GM12892 (cell line): ENCODE data around the gene PLEKHM1.
"Not testable (repeated sequence)": the region's sequence is repeated elsewhere in the genome, so short reads cannot be mapped to it uniquely, and the experiment has no call there.

Experiments
- POLR2A ChIP-seq: IDR thresholded peaks from 2 replicates; pipeline ENCODE4 v1.6.1; 2011; ENCODE audit warnings: low read depth, low read length, control low read depth
- POLR2AphosphoS5 ChIP-seq: IDR thresholded peaks from 2 replicates; pipeline ENCODE4 v1.6.1; 2011; ENCODE audit warnings: low read depth, low read length, control low read depth
- TAF1 ChIP-seq: IDR thresholded peaks from 2 replicates; pipeline ENCODE4 v1.6.1; 2011; ENCODE audit warnings: low read depth, mild to moderate bottlenecking, control low read depth, low read length, borderline replicate concordance

- TF ChIP-seq POLR2A, POLR2AphosphoS5, TAF1: not testable (repeated sequence)
Observed at GRCh38 chr17:45482317-45482716, 8.2 kb downstream of the PLEKHM1 start.
